GM12801 (cell line): ENCODE measurements around the gene LDLR.

Experiments
- CTCF ChIP-seq: IDR thresholded peaks from one replicate; pipeline ENCODE4 v1.5.1; 2011; ENCODE audit warnings: control low read depth; ENCODE audit not compliant: insufficient read length; ENCODE audit errors: extremely low read depth

The LDLR gene

GRCh38 chr19:11078893-11079292 lies 10.4 kb upstream of the LDLR start:
- TF ChIP-seq CTCF = no peak

- no peak for TF ChIP-seq CTCF
These were observed 9.3 kb upstream of the LDLR start for GRCh38 chr19:11079999-11080398.

GRCh38 chr19:11087870-11088505 lies 1.3 kb upstream of the LDLR start:
- TF ChIP-seq CTCF = no peak

- no peak for TF ChIP-seq CTCF
These were observed 583 bp upstream of the LDLR start for GRCh38 chr19:11088506-11089253.

- no peak for TF ChIP-seq CTCF
These were observed 1.2 kb downstream of the LDLR start for GRCh38 chr19:11090264-11090996.

DNA sequence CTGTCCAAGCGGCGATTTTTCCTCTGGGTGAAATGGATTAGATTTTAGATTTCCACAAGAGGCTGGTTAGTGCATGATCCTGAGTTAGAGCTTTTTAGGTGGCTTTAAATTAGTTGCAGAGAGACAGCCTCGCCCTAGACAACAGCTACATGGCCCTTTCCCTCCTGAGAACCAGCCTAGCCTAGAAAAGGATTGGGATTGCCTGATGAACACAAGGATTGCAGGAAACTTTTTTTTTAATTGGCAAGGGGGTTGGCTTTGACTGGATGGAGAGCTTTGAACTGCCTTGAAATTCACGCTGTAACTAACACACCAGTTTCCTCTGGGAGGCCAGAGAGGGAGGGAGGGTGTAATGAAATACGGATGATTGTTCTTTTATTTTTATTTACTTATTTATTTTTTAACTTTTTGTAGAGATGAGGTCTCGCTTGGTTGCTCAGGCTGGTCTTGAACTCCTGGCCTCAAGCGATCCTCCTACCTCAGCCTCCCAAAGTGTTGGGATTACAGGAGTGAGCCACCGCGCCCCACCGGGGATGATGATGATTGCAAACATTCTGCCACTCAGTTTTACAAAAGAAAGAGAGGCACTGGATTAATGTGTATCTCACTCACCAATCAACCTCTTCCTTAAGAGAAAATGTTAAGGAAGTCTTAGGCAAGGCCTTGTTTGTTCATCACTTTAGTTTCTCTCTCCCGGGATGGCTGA lies 1.9 kb downstream of the LDLR start:
- no peak for TF ChIP-seq CTCF

DNA sequence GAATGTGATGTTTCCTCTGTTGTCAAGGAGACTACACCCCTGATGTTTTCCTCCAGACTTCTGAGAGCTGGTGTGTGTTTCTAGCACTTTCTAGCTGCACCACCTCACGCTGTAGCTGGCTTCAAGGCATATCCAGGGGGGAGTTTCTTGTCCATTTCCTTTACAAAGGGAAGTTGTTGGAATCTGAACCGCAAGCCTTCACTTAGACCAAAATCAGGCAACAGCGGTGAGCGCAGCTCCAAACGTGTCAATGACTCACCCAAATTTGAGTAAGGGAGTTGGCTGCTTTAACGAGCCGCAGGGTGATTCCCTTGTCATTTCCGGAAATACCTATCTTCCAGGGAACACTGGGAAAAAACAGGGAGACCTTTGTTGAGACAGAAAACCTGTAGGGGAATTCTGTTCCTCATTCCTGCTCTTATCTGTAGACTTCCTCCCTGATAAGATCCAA lies 2.5 kb downstream of the LDLR start:
- no peak for TF ChIP-seq CTCF
